Renal cortical epithelial cell (primary cell): Measurements from ENCODE around the gene ADCY5. TPM values are rescaled to one million over a fixed set of nuclear protein-coding genes. Genes with fewer than 3 reads are reported as not detected.

Experiments
- DNase-seq: peaks from one replicate; pipeline ENCODE4 v3.0.0-alpha.2; 2011; ENCODE audit warnings: low read depth
- total RNA-seq: library from RNA; depleted of rRNA; stranded (reverse); fragments of >200 nt; gene quantifications from 2 replicates; pipeline ENCODE4 v1.2.3, GENCODE V29; 2014

The ADCY5 gene
- total RNA-seq, 1 donor from 2014 or later: 0.99 TPM

GRCh38 chr3:123429362-123430125 is 19.3 kb downstream of the ADCY5 start:
- no peak for DNase-seq

GRCh38 chr3:123424999-123425712 is 23.7 kb downstream of the ADCY5 start:
- DNase-seq: no peak

GRCh38 chr3:123424321-123424998 is 24.4 kb downstream of the ADCY5 start:
- peak; percentile 70 for DNase-seq

GRCh38 chr3:123423806-123424205 is 25.1 kb downstream of the ADCY5 start:
- no peak for DNase-seq

- peak; percentile 51 for DNase-seq
Measured at GRCh38 chr3:123423031-123423430, 25.9 kb downstream of the ADCY5 start.

- DNase-seq: no peak
Measured at GRCh38 chr3:123422457-123422856, 26.4 kb downstream of the ADCY5 start.

GRCh38 chr3:123421353-123422174 is 27.3 kb downstream of the ADCY5 start:
- peak; percentile 76 for DNase-seq

- no peak for DNase-seq
Measured at GRCh38 chr3:123420416-123420968, 28.4 kb downstream of the ADCY5 start.

GRCh38 chr3:123419850-123420297 is 29.0 kb downstream of the ADCY5 start:
- peak; percentile 66 for DNase-seq

- DNase-seq: no peak
Measured at GRCh38 chr3:123419181-123419849, 29.6 kb downstream of the ADCY5 start.

- no peak for DNase-seq
Measured at GRCh38 chr3:123416647-123417046, 32.2 kb downstream of the ADCY5 start.

- no peak for DNase-seq
Measured at GRCh38 chr3:123416173-123416572, 32.7 kb downstream of the ADCY5 start.

- DNase-seq: no peak
Measured at GRCh38 chr3:123414973-123415775, 33.7 kb downstream of the ADCY5 start.

- DNase-seq: no peak
Measured at GRCh38 chr3:123412811-123413604, 35.9 kb downstream of the ADCY5 start.

- DNase-seq: no peak
Measured at GRCh38 chr3:123412076-123412475, 36.8 kb downstream of the ADCY5 start.

- DNase-seq: peak; percentile 36
Measured at GRCh38 chr3:123411340-123412040, 37.4 kb downstream of the ADCY5 start.

- no peak for DNase-seq
Measured at GRCh38 chr3:123410149-123410515, 38.8 kb downstream of the ADCY5 start.

- peak; percentile 95 for DNase-seq
Measured at GRCh38 chr3:123409443-123410148, 39.3 kb downstream of the ADCY5 start.
